Hepatocyte (in vitro differentiated cells): ENCODE measurements around the gene CROCC2. TPM values are rescaled to one million over a fixed set of nuclear protein-coding genes. Genes with fewer than 3 reads are reported as not detected.

Experiments
- DNase-seq: peaks from one replicate; pipeline ENCODE4 v3.0.0-alpha.2; 2016; ENCODE audit warnings: low spot score
- H2AFZ ChIP-seq: fragments of 200-600 bp; sonication (generic); 2 replicates; pipeline ENCODE4 v1.6.0; 2016; ENCODE audit warnings: antibody characterized with exemption, mild to moderate bottlenecking
- H3K27ac ChIP-seq: fragments of 200-600 bp; sonication (generic); 2 replicates; pipeline ENCODE4 v1.5.1; 2016; ENCODE audit warnings: mild to moderate bottlenecking
- H3K27me3 ChIP-seq: fragments of 200-600 bp; sonication (generic); 2 replicates; pipeline ENCODE4 v1.6.1; 2016
- H3K36me3 ChIP-seq: fragments of 200-600 bp; sonication (generic); replicated peaks from 2 replicates; pipeline ENCODE4 v1.5.1; 2016; ENCODE audit warnings: low read depth; ENCODE audit not compliant: insufficient read depth
- H3K4me1 ChIP-seq: fragments of 200-600 bp; sonication (generic); 2 replicates; pipeline ENCODE4 v1.5.1; 2016; ENCODE audit warnings: mild to moderate bottlenecking, moderate library complexity; ENCODE audit not compliant: insufficient read depth
- H3K4me2 ChIP-seq: fragments of 200-600 bp; sonication (generic); 2 replicates; pipeline ENCODE4 v1.6.0; 2016
- H3K4me3 ChIP-seq: fragments of 200-600 bp; sonication (generic); 2 replicates; pipeline ENCODE4 v1.5.1; 2016; ENCODE audit warnings: mild to moderate bottlenecking
- H3K79me2 ChIP-seq: fragments of 200-600 bp; sonication (generic); 2 replicates; pipeline ENCODE4 v1.6.0; 2017; ENCODE audit warnings: mild to moderate bottlenecking
- H3K9me2 ChIP-seq: fragments of 200-600 bp; sonication (generic); replicated peaks from 2 replicates; pipeline ENCODE4 v1.6.0; 2017; ENCODE audit warnings: mild to moderate bottlenecking; ENCODE audit not compliant: insufficient read depth
- H3K9me3 ChIP-seq: fragments of 200-600 bp; sonication (generic); 2 replicates; pipeline ENCODE4 v1.5.1; 2016; ENCODE audit warnings: low read depth, mild to moderate bottlenecking
- H4K20me1 ChIP-seq: fragments of 200-600 bp; sonication (generic); 2 replicates; pipeline ENCODE4 v1.6.0; 2016; ENCODE audit warnings: mild to moderate bottlenecking; ENCODE audit not compliant: insufficient read depth, poor library complexity, severe bottlenecking
- EZH2 ChIP-seq: fragments of 200-600 bp; sonication (generic); IDR thresholded peaks from 2 replicates; pipeline ENCODE4 v1.6.1; 2016; ENCODE audit warnings: antibody characterized with exemption, mild to moderate bottlenecking, borderline replicate concordance
- EZH2phosphoT487 ChIP-seq: fragments of 200-600 bp; sonication (generic); IDR thresholded peaks from one replicate; pipeline ENCODE4 v1.6.1; 2018; ENCODE audit warnings: antibody characterized with exemption, mild to moderate bottlenecking, low read depth, moderate library complexity; ENCODE audit not compliant: unreplicated experiment, severe bottlenecking
- WGBS: methylation state at CpG from one replicate; pipeline ENCODE4 v1.1.6; 2016; ENCODE audit warnings: low lambda C conversion rate; ENCODE audit errors: missing lambda C conversion rate; 5-methylcytosine and 5-hydroxymethylcytosine counted together
- polyA plus RNA-seq: library from polyadenylated mRNA; unstranded; fragments of >200 nt; fragmentation: Nextera tagmentation; extraction: Ambion mirVana; gene quantifications from 2 replicates; pipeline ENCODE4 v1.2.1, GENCODE V29; 2016
- total RNA-seq: library from RNA; depleted of rRNA; stranded (reverse); fragments of >200 nt; gene quantifications from 2 replicates; pipeline ENCODE4 v1.2.3, GENCODE V29; 2014
- TF ChIP-seq, protein P1 (sequence below): fragments of 200-600 bp; sonication (generic); IDR thresholded peaks from 2 replicates; pipeline ENCODE4 v1.5.1; 2016; ENCODE audit warnings: antibody characterized with exemption, mild to moderate bottlenecking; ENCODE audit not compliant: poor library complexity

CROCC2 gene
- total and polyA plus RNA-seq, 2 experiments from 2014 or later: 0.04 to 0.10 TPM

DNA sequence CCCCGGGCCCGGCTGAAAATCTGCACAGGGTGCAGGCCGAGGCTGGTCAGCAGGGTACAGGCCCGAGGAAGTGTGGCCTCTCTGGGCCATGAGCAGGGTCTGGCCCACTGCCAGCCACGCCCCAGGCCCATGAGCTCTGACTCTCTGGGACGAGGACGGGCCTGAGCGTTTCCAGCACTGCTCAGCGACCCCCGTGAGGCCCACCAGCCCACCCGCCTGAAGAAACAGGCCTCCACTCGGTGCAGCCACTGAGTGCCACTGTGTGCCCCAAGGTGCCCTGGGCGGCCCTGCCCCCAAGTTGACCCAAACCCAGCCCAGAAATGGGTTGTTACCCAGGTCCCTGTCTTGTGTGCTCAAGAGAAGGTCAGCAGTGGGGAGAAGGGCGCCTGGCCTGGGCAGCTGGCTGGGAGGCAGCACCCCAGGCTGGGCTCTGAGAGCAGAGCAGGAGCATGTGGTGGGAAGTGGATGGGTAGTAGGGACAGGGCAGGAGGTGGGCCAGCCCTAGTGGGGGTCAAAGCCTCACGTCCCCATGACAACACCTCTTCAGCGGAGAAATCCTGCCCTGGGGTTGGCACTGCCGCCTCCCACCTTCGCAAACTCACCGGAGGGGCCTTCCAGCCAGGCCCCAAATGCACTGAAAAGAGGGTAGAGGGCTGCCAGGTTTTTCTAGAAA, 90.2 kb downstream of the CROCC2 start:
- Histone ChIP-seq H3K27ac (no peak overlapping the region), H4K20me1 (no peaks in the 10 kb centered on the region), H3K4me3 (no peak overlapping the region), H2AFZ (no peak overlapping the region), H3K4me1 (peaks cover 35% of the 10 kb centered on the region), H3K4me2 (no peak overlapping the region), H3K27me3 (peaks cover 12% of the 10 kb centered on the region), H3K36me3 (no peaks in the 10 kb centered on the region), H3K79me2 (no peaks in the 10 kb centered on the region), H3K9me3 (no peaks in the 10 kb centered on the region), H3K9me2 (no peaks in the 10 kb centered on the region)
- TF ChIP-seq EZH2phosphoT487 (no peak), EZH2 (no peak)
- TF ChIP-seq, protein P1, sequence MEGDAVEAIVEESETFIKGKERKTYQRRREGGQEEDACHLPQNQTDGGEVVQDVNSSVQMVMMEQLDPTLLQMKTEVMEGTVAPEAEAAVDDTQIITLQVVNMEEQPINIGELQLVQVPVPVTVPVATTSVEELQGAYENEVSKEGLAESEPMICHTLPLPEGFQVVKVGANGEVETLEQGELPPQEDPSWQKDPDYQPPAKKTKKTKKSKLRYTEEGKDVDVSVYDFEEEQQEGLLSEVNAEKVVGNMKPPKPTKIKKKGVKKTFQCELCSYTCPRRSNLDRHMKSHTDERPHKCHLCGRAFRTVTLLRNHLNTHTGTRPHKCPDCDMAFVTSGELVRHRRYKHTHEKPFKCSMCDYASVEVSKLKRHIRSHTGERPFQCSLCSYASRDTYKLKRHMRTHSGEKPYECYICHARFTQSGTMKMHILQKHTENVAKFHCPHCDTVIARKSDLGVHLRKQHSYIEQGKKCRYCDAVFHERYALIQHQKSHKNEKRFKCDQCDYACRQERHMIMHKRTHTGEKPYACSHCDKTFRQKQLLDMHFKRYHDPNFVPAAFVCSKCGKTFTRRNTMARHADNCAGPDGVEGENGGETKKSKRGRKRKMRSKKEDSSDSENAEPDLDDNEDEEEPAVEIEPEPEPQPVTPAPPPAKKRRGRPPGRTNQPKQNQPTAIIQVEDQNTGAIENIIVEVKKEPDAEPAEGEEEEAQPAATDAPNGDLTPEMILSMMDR: no peak
- no peak for DNase-seq
- WGBS: 88% methylated on average over 19 of the region's 19 CpGs

DNA sequence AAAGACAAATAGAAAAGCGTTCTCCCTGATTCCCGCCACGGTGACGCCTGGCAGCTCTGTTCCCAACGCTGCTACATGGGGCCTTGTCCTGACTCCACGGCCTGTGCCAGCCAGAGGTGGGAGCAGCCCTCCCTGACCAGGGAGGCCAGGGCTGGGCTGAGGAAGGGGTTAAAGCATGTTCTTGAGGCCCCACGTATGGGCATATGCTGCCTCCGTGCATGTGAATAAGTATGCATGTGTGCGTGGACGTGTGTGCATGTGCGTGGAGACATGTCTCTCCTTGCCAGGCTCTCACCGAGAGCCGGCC, 90.7 kb downstream of the CROCC2 start:
- no peak overlapping the region for H3K27ac ChIP-seq

DNA sequence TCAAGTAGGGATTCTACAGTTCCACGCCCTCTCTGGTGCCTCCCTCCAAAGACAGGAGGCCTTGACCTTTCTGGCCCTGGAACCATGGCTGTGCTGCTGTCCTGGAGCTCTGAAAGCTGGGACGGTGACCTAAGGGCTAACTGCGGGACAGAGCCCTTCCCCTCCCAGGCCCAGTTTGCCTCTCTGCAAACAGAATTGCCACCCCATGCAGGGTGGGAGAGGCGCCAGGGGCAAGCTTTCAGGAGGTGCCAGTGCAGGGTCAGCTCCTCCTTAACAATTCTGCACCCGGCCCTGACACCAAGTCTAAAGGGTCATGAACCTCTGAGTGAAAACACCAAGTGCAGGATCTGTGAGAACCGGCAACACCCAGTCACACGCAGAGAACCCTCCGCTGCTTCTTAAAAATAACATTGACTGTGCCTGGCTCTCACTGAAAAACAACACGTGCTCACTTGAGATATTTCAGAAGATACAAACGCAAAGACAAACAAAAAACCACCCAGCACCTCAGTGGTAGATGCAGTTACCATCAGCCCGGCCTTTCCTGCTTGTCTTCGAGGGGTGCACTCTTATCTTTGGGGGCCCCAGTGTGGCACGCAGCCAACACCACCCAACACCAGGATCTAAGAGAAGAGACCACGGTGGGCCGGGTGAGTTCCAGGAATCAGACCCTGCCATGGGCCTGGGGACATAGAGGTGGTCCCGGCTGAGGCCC, 91.2 kb downstream of the CROCC2 start:
- H3K79me2 ChIP-seq: no peaks in the 10 kb centered on the region
- no peaks in the 10 kb centered on the region for H3K9me3 ChIP-seq
- peaks cover 35% of the 10 kb centered on the region for H3K4me1 ChIP-seq
- H3K4me3 ChIP-seq: no peak overlapping the region
- H4K20me1 ChIP-seq: no peaks in the 10 kb centered on the region
- H3K27me3 ChIP-seq: peaks cover 12% of the 10 kb centered on the region
- WGBS: 73% methylated on average over 16 of the region's 16 CpGs
- H3K9me2 ChIP-seq: no peaks in the 10 kb centered on the region
- TF ChIP-seq EZH2phosphoT487 (no peak), EZH2 (no peak)
- TF ChIP-seq, protein P1: no peak
- no peak overlapping the region for H3K27ac ChIP-seq
- H2AFZ ChIP-seq: no peak overlapping the region
- H3K36me3 ChIP-seq: no peaks in the 10 kb centered on the region
- H3K4me2 ChIP-seq: peak overlapping the region; percentile 84
- no peak for DNase-seq

More for the DNA sequence above, 90.7 kb downstream of the CROCC2 start:
- Histone ChIP-seq H3K36me3 (no peaks in the 10 kb centered on the region), H3K9me2 (no peaks in the 10 kb centered on the region), H3K4me1 (peaks cover 35% of the 10 kb centered on the region), H3K27me3 (peaks cover 12% of the 10 kb centered on the region), H4K20me1 (no peaks in the 10 kb centered on the region), H2AFZ (no peak overlapping the region), H3K9me3 (no peaks in the 10 kb centered on the region), H3K4me3 (no peak overlapping the region), H3K4me2 (no peak overlapping the region), H3K79me2 (no peaks in the 10 kb centered on the region)
- WGBS: 84% methylated on average over 13 of the region's 13 CpGs
- TF ChIP-seq EZH2phosphoT487 (no peak), EZH2 (no peak)
- TF ChIP-seq, protein P1: no peak
- DNase-seq: no peak
